Measurements from ENCODE around the gene OPA1. TPM values are rescaled to one million over a fixed set of nuclear protein-coding genes. Genes with fewer than 3 reads are reported as not detected.

OPA1 gene
- total RNA-seq, 1 experiment from 2014 or later, result 75.4 TPM

GRCh38 chr3:193545304-193545703, 47.7 kb upstream of the OPA1 start:
- Histone ChIP-seq H3K9me3 (ENCODE audit: control insufficient read depth, low read depth, low read length) (peaks cover 7% of the 10 kb centered on the region), H3K79me2 (ENCODE audit: insufficient read depth, low read length) (no peaks in the 10 kb centered on the region)

More at GRCh38 chr3:193545304-193545703, 47.7 kb upstream of the OPA1 start:
- H2BK5ac ChIP-seq (ENCODE audit: insufficient read length, low read length), result no peak overlapping the region
- H4K91ac ChIP-seq (ENCODE audit: insufficient read length, low read depth, low read length), result no peak overlapping the region
- H3K9ac ChIP-seq (ENCODE audit: extremely low read depth, insufficient read length, low read length), result no peak overlapping the region
- no peak overlapping the region for H3K23ac ChIP-seq (ENCODE audit: insufficient read length, low read depth, low read length)
- no peaks in the 10 kb centered on the region for H3K27me3 Mint-ChIP-seq (ENCODE audit: low read depth)
- no peaks in the 10 kb centered on the region for H3K79me1 ChIP-seq (ENCODE audit: insufficient read depth, low read depth, low read length, poor library complexity, severe bottlenecking)
- H3K4ac ChIP-seq (ENCODE audit: low read depth, low read length), result no peak overlapping the region
- H3K27me3 ChIP-seq (ENCODE audit: insufficient read depth, low read length), result no peaks in the 10 kb centered on the region
- H2BK15ac ChIP-seq (ENCODE audit: low read depth, low read length), result no peak overlapping the region
- no peaks in the 10 kb centered on the region for H3K23me2 ChIP-seq (ENCODE audit: insufficient read length, low read depth, low read length, poor library complexity, severe bottlenecking)
- peaks cover 5 to 12% of the 10 kb centered on the region in 2 experiments; a peak in 4 of 5 replicates for H3K9me3 Mint-ChIP-seq
- no peak overlapping the region for H3K4me2 ChIP-seq (ENCODE audit: insufficient read depth, insufficient read length, low read length)
- H2BK12ac ChIP-seq (ENCODE audit: insufficient read length, low read depth, low read length), result no peak overlapping the region
- H2BK120ac ChIP-seq (ENCODE audit: low read depth, low read length, poor library complexity, severe bottlenecking), result no peak overlapping the region
- no peak overlapping the region for H3K4me3 Mint-ChIP-seq
- no peak for TF ChIP-seq CTCF (conservative IDR thresholded peaks at IDR 0.05)
- H4K8ac ChIP-seq (replicated peaks; ENCODE audit: insufficient read length, low read depth, low read length), result no peak overlapping the region
- H3K18ac ChIP-seq (ENCODE audit: insufficient read length, low read depth, low read length), result no peak overlapping the region
- no peak overlapping the region for H3K56ac ChIP-seq (ENCODE audit: insufficient read length, low read depth, low read length)
- H3T11ph ChIP-seq (ENCODE audit: low read length), result no peak overlapping the region
- H3K27ac ChIP-seq (ENCODE audit: insufficient read length, low read depth, low read length), result no peak overlapping the region
- H2AFZ ChIP-seq (ENCODE audit: low read length), result no peak overlapping the region
- H3K36me3 Mint-ChIP-seq (ENCODE audit: insufficient read depth in 1 of 3, low read depth in 3 of 3), result peaks cover 0 to 4% (median 1%) of the 10 kb centered on the region in 3 experiments; a peak in 2 of 7 replicates
- WGBS (ENCODE audit: extremely low coverage, insufficient read length, low lambda C conversion rate), result no CpG with 5 or more reads among the region's 1 CpG
- no peaks in the 10 kb centered on the region for H3K4me1 ChIP-seq (ENCODE audit: insufficient read depth, low read length)
- no peaks in the 10 kb centered on the region for H4K20me1 ChIP-seq (ENCODE audit: control insufficient read depth, insufficient read depth, insufficient read length)
- no peak overlapping the region for H4K5ac ChIP-seq (ENCODE audit: insufficient read length, low read depth, low read length)
- no peak overlapping the region for H2AK5ac ChIP-seq (ENCODE audit: insufficient read length, low read length)
- H3K27ac Mint-ChIP-seq, result no peak overlapping the region
- H2BK20ac ChIP-seq (ENCODE audit: low read depth, low read length, poor library complexity, severe bottlenecking), result no peak overlapping the region
- no peak overlapping the region for H3K14ac ChIP-seq (ENCODE audit: insufficient read depth, low read length)
- peaks cover 5 to 6% of the 10 kb centered on the region in 2 experiments; a peak in 2 of 4 replicates for H3K4me1 Mint-ChIP-seq
- no peak for DNase-seq
